ENCODE measurements around the gene CDC42SE2.

The CDC42SE2 gene

DNA sequence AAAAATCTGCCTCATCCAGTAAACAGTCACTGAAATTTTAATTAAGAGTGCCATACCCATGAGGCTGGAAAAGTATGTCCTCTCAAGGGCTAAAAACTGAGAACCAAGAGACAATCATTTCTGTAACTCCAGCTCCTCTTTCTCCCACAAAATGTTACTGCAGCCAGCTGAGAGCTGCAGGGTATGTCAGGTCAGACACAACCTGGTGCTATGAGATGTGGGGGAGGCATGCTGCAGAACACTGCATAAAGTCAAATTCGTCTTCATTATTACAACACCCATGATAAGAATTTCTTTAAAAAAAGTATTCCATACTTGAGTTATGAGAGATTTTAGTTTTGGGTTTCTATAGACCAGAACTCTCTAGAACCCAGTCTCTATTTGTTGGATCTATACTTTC, 162.2 kb downstream of the CDC42SE2 start:
- H3K9me3 ChIP-seq (ENCODE audit: control insufficient read depth, low read length) = no peaks in the 10 kb centered on the region
- no peak overlapping the region for H3K9ac ChIP-seq
- no peaks in the 10 kb centered on the region for H3K79me2 ChIP-seq
- no peak overlapping the region for H3K4me3 ChIP-seq (ENCODE audit: low read depth, low read length)
- no peaks in the 10 kb centered on the region for H3K4me1 ChIP-seq
- H3K4me2 ChIP-seq (ENCODE audit: low read length) = no peak overlapping the region
- no peaks in the 10 kb centered on the region for H3K27me3 ChIP-seq (ENCODE audit: control insufficient read depth, insufficient read depth, low read length)
- TF ChIP-seq, protein P1, sequence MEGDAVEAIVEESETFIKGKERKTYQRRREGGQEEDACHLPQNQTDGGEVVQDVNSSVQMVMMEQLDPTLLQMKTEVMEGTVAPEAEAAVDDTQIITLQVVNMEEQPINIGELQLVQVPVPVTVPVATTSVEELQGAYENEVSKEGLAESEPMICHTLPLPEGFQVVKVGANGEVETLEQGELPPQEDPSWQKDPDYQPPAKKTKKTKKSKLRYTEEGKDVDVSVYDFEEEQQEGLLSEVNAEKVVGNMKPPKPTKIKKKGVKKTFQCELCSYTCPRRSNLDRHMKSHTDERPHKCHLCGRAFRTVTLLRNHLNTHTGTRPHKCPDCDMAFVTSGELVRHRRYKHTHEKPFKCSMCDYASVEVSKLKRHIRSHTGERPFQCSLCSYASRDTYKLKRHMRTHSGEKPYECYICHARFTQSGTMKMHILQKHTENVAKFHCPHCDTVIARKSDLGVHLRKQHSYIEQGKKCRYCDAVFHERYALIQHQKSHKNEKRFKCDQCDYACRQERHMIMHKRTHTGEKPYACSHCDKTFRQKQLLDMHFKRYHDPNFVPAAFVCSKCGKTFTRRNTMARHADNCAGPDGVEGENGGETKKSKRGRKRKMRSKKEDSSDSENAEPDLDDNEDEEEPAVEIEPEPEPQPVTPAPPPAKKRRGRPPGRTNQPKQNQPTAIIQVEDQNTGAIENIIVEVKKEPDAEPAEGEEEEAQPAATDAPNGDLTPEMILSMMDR (IDR thresholded peaks at IDR 0.05) = no peak
- H3K27ac ChIP-seq = no peak overlapping the region
- no peaks in the 10 kb centered on the region for H3K36me3 ChIP-seq (ENCODE audit: control insufficient read depth, insufficient read depth, low read length)
- no peak overlapping the region for H2AFZ ChIP-seq

DNA sequence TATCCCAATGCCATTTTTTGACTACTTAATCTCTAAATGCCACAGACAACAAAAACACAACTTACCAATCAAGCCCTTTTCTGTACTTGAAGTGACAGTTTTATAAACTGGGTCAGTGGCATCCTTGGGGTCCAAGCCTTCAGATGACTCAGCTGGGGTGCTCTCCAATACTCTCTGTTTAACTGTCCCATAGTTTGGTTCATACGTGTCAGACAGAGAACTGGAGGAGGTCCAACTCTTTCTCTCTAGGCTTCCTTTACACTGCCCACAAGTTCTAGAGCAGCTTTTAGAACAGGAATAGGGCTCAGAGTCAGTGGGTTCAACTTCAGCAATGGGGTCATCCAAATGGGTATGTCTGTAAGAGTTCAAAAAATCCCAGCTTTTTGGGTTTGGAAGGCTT, 166.9 kb downstream of the CDC42SE2 start:
- no peak overlapping the region for H3K4me3 ChIP-seq (ENCODE audit: low read depth, low read length)
- H3K4me2 ChIP-seq (ENCODE audit: low read length) = no peak overlapping the region
- no peaks in the 10 kb centered on the region for H3K9me3 ChIP-seq (ENCODE audit: control insufficient read depth, low read length)
- H3K27ac ChIP-seq = no peak overlapping the region
- H3K4me1 ChIP-seq = peaks cover 2% of the 10 kb centered on the region
- TF ChIP-seq, protein P1 (IDR thresholded peaks at IDR 0.05) = no peak
- no peak overlapping the region for H2AFZ ChIP-seq
- no peaks in the 10 kb centered on the region for H3K36me3 ChIP-seq (ENCODE audit: control insufficient read depth, insufficient read depth, low read length)
- no peaks in the 10 kb centered on the region for H3K27me3 ChIP-seq (ENCODE audit: control insufficient read depth, insufficient read depth, low read length)
- H3K9ac ChIP-seq = no peak overlapping the region
- H3K79me2 ChIP-seq = no peaks in the 10 kb centered on the region

DNA sequence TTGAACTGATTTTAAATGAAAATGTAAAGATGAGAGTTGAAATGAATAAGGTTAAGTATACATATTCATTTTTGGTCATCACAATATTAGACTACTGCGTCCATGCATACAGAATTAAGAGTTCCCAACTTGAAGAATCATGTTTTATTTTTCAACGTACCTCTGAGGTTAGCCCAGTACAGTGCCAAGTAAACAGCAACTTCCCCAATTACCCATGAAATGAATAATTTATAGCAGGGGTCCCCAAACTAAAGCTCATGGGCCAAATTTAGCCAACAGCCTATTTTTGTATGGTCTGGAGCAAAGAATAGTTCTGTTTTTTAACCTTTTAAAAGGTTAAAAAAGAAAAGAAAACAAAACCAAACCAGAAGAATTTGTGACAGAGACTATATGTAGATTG, 167.9 kb downstream of the CDC42SE2 start:
- H2AFZ ChIP-seq = no peak overlapping the region
- no peak overlapping the region for H3K4me2 ChIP-seq (ENCODE audit: low read length)
- no peak overlapping the region for H3K9ac ChIP-seq
- no peak overlapping the region for H3K4me3 ChIP-seq (ENCODE audit: low read depth, low read length)
- H3K27me3 ChIP-seq (ENCODE audit: control insufficient read depth, insufficient read depth, low read length) = no peaks in the 10 kb centered on the region
- H3K9me3 ChIP-seq (ENCODE audit: control insufficient read depth, low read length) = no peaks in the 10 kb centered on the region
- H3K36me3 ChIP-seq (ENCODE audit: control insufficient read depth, insufficient read depth, low read length) = no peaks in the 10 kb centered on the region
- TF ChIP-seq, protein P1 (IDR thresholded peaks at IDR 0.05) = no peak
- H3K79me2 ChIP-seq = no peaks in the 10 kb centered on the region
- no peak overlapping the region for H3K27ac ChIP-seq
- peaks cover 4% of the 10 kb centered on the region for H3K4me1 ChIP-seq

DNA sequence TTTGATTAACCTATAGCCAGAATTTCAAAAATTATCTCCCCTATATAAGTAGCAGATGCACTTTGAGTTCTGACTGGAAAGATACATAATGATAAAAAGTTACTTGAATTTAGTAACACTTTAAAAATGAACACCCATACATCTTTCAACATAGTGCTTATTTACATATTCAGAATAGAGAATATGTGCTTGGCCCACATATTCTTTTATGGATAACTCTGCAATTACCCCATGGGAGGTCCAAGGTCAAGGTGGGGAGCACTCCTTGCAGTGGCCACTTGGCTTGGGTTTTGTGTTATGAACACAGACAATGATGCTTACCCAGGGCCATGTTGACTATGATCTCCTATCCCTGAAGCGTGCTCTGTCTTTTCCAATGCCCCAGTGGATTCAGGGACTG, 169.3 kb downstream of the CDC42SE2 start:
- H3K27me3 ChIP-seq (ENCODE audit: control insufficient read depth, insufficient read depth, low read length) = no peaks in the 10 kb centered on the region
- no peaks in the 10 kb centered on the region for H3K36me3 ChIP-seq (ENCODE audit: control insufficient read depth, insufficient read depth, low read length)
- no peaks in the 10 kb centered on the region for H3K9me3 ChIP-seq (ENCODE audit: control insufficient read depth, low read length)
- H2AFZ ChIP-seq = no peak overlapping the region
- TF ChIP-seq, protein P1 (IDR thresholded peaks at IDR 0.05) = no peak
- no peak overlapping the region for H3K9ac ChIP-seq
- no peak overlapping the region for H3K27ac ChIP-seq
- H3K79me2 ChIP-seq = no peaks in the 10 kb centered on the region
- H3K4me2 ChIP-seq (ENCODE audit: low read length) = no peak overlapping the region
- H3K4me1 ChIP-seq = peaks cover 4% of the 10 kb centered on the region
- H3K4me3 ChIP-seq (ENCODE audit: low read depth, low read length) = no peak overlapping the region

DNA sequence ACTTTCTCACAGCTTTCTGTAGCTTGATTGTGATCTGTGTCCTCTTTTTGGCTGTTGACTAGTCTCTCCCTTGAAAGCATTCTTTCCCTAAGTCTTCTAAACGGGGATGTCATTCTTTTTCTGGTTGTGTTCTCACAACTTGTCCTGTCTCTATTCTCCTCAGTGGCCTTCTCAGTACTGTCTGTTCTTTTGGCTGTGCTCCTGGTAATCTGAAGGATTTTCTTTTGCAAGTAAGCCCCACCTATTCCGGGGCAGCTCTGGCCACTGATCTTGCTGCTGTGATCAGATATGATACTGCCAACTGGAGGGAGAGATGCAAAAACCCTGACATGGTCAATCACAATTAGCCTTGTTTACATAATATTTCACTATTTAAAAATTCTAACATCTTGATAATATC, 172.2 kb downstream of the CDC42SE2 start:
- TF ChIP-seq, protein P1 (IDR thresholded peaks at IDR 0.05) = no peak
- Histone ChIP-seq H3K4me1 (peaks cover 4% of the 10 kb centered on the region), H3K9me3 (ENCODE audit: control insufficient read depth, low read length) (no peaks in the 10 kb centered on the region), H3K79me2 (no peaks in the 10 kb centered on the region), H3K27ac (no peak overlapping the region), H3K4me3 (ENCODE audit: low read depth, low read length) (no peak overlapping the region), H3K36me3 (ENCODE audit: control insufficient read depth, insufficient read depth, low read length) (no peaks in the 10 kb centered on the region), H3K27me3 (ENCODE audit: control insufficient read depth, insufficient read depth, low read length) (no peaks in the 10 kb centered on the region), H3K4me2 (ENCODE audit: low read length) (no peak overlapping the region), H2AFZ (no peak overlapping the region), H3K9ac (no peak overlapping the region)
